Activated gamma-delta T cell (primary cell): ENCODE data around the gene SYT11.
"Not testable (repeated sequence)": the region's sequence is repeated elsewhere in the genome, so short reads cannot be mapped to it uniquely, and the experiment has no call there.

Source experiments
- DNase-seq: peaks from one replicate; lab custom pipeline; 2025; lab: John Stamatoyannopoulos, UW

Gene SYT11

GRCh38 chr1:155899683-155900082, 40.3 kb downstream of the SYT11 start:
- no peak for DNase-seq

- DNase-seq: no peak
Measured at GRCh38 chr1:155900161-155900560, 40.8 kb downstream of the SYT11 start.

- no peak for DNase-seq
Measured at GRCh38 chr1:155904261-155904660, 44.9 kb downstream of the SYT11 start.

- no peak for DNase-seq
Measured at GRCh38 chr1:155909894-155910293, 50.5 kb downstream of the SYT11 start.

GRCh38 chr1:155910621-155911121, 51.3 kb downstream of the SYT11 start:
- DNase-seq: no peak

- DNase-seq: peak; percentile 71
Measured at GRCh38 chr1:155911156-155912055, 52.0 kb downstream of the SYT11 start, which contains the start of gene RIT1. TSS of gene RIT1 (minus strand) at chr1:155911349. CDS start at chr1:155910761, 588 bp downstream.

GRCh38 chr1:155912056-155912536, 52.7 kb downstream of the SYT11 start:
- no peak for DNase-seq

GRCh38 chr1:155913969-155914757, 54.8 kb downstream of the SYT11 start:
- no peak for DNase-seq

- no peak for DNase-seq
Measured at GRCh38 chr1:155918660-155919059, 59.3 kb downstream of the SYT11 start.

- DNase-seq: no peak
Measured at GRCh38 chr1:155919801-155920200, 60.4 kb downstream of the SYT11 start.

- no peak for DNase-seq
Measured at GRCh38 chr1:155920717-155921116, 61.4 kb downstream of the SYT11 start.

GRCh38 chr1:155925506-155925905, 66.1 kb downstream of the SYT11 start:
- DNase-seq: no peak

- no peak for DNase-seq
Measured at GRCh38 chr1:155929057-155929456, 69.7 kb downstream of the SYT11 start.

GRCh38 chr1:155930725-155931124, 71.4 kb downstream of the SYT11 start:
- DNase-seq: not testable (repeated sequence)

GRCh38 chr1:155931332-155932038, 72.1 kb downstream of the SYT11 start:
- no peak for DNase-seq

- no peak for DNase-seq
Measured at GRCh38 chr1:155932081-155932480, 72.7 kb downstream of the SYT11 start.

GRCh38 chr1:155932487-155932886, 73.1 kb downstream of the SYT11 start:
- no peak for DNase-seq

GRCh38 chr1:155933591-155934096, 74.3 kb downstream of the SYT11 start:
- no peak for DNase-seq

- peak; percentile 71 for DNase-seq
Measured at GRCh38 chr1:155934097-155934935, 74.9 kb downstream of the SYT11 start, which contains the start of gene KHDC4. TSS of gene KHDC4 (minus strand) at chr1:155934413. CDS start at chr1:155934373, 40 bp downstream.
